Effector memory CD4-positive, alpha-beta T cell (primary cell): ENCODE results near the gene TMEM30B.
"Not testable (repeated sequence)": the region's sequence is repeated elsewhere in the genome, so short reads cannot be mapped to it uniquely, and the experiment has no call there.

ENCODE experiments used
- DNase-seq, 3 donors: peaks; one replicate each; pipeline ENCODE4 v3.0.0-alpha.2; 2020
- H3K27ac ChIP-seq: 2 replicates; pipeline ENCODE4 v1.7.0; 2013; ENCODE audit warnings: mild to moderate bottlenecking, low read length, moderate library complexity; ENCODE audit not compliant: insufficient read depth, poor library complexity, severe bottlenecking
- H3K27me3 ChIP-seq: replicated peaks from 2 replicates; pipeline ENCODE4 v1.7.0; 2013; ENCODE audit warnings: mild to moderate bottlenecking, low read length; ENCODE audit not compliant: insufficient read depth, control insufficient read depth, poor library complexity, severe bottlenecking
- H3K36me3 ChIP-seq: 2 replicates; pipeline ENCODE4 v1.7.0; 2013; ENCODE audit warnings: mild to moderate bottlenecking, low read length, moderate library complexity; ENCODE audit not compliant: control insufficient read depth, insufficient read depth
- H3K4me1 ChIP-seq: 2 replicates; pipeline ENCODE4 v1.7.0; 2013; ENCODE audit warnings: low read length, mild to moderate bottlenecking; ENCODE audit not compliant: control insufficient read depth, insufficient read depth, poor library complexity, severe bottlenecking
- H3K4me3 ChIP-seq: 2 replicates; pipeline ENCODE4 v1.7.0; 2013; ENCODE audit warnings: low read length, low read depth, mild to moderate bottlenecking; ENCODE audit not compliant: insufficient read depth, poor library complexity, severe bottlenecking
- H3K9me3 ChIP-seq: 2 replicates; pipeline ENCODE4 v1.7.0; 2013; ENCODE audit warnings: mild to moderate bottlenecking, low read length, moderate library complexity; ENCODE audit not compliant: control insufficient read depth

Gene TMEM30B

DNA sequence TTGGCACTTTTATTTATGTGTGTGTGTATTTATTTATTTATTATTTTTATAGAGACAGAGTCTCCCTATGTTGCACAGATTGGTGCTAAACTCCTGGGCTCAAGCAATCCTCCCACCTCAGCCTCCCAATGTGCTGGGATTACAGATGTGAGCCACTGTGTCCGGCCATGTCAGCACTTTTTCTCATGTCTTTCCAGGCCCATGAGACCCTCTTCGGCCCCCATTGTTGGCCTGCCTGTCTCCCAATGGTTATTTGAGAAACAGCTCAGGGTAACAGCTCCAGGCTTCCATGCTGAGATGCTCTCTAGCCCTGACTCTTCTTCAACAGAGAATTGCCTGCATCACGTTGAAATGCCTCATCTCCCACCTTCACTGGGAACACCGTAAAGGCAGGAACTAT, 34.4 kb downstream of the TMEM30B start:
- DNase-seq = no peak
- no peaks in the 10 kb centered on the region for H3K9me3 ChIP-seq
- H3K4me1 ChIP-seq = no peaks in the 10 kb centered on the region
- no peaks in the 10 kb centered on the region for H3K36me3 ChIP-seq
- no peak overlapping the region for H3K27ac ChIP-seq
- H3K27me3 ChIP-seq = no peaks in the 10 kb centered on the region
- H3K4me3 ChIP-seq = no peak overlapping the region

DNA sequence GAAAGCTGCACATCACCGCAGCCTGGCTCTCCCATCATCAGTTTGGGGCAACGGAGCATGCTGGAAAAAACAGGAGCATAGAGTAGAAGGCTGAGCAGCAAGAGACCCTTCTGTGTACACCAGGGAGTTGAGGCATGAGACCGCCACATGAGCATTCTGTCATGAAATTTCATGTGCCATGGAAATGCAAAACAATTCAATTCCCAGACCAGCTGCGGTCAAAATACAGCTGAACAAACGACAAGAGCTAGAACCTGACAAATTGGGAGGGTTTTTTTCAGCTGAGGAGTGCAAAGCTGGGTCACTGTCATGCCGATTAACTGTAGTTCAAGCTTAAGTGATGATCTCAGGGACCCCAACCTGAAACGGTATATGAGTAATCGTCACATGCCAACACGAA, 37.1 kb downstream of the TMEM30B start:
- no peaks in the 10 kb centered on the region for H3K4me1 ChIP-seq
- no peak for DNase-seq
- H3K27me3 ChIP-seq = no peaks in the 10 kb centered on the region
- H3K9me3 ChIP-seq = peaks cover 6% of the 10 kb centered on the region
- no peak overlapping the region for H3K4me3 ChIP-seq
- H3K27ac ChIP-seq = no peak overlapping the region
- no peaks in the 10 kb centered on the region for H3K36me3 ChIP-seq

DNA sequence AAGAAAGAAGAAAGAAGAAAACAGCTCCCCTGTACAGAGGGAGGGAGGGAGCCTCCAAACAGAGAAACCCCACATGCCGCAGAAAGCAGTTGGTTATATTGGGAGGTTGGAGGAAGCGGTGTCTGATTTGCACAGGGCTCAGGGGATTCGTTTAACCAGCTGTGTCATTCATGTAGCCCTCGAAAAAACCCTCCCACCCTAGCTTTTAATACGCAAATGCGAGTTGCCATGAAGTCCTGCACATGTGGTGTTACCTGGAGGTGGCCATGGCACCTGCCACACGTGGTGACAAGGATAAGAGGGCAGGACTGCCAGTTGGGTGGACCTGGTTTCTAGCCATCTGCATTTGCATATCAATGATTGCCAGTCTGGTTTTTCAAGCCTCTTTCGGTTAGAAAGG, 40.9 kb downstream of the TMEM30B start:
- no peak for DNase-seq
- no peak overlapping the region for H3K27ac ChIP-seq
- no peaks in the 10 kb centered on the region for H3K36me3 ChIP-seq

DNA sequence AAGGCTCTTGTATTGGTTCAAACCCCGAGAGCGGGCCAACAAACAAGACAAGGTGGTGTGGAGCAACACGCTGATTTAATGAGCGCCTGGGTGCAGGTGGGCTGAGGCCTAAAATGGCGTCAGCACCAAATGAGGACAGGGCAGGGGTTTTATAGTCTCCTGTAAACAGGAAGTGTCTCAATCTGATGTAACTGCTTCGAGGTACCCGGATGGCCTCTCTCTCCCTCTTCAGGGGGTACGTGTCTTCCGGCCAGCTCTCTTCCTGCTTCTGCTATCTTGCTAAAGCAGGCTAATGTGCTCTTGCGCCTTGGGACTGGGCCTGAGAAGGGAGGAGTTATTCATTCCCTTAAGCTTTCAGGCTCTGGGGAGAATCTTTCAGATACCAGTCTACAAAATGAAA, 41.9 kb downstream of the TMEM30B start:
- not testable (repeated sequence) for H3K4me1 ChIP-seq, H3K4me3 ChIP-seq, DNase-seq, H3K27me3 ChIP-seq, H3K27ac ChIP-seq, H3K9me3 ChIP-seq, H3K36me3 ChIP-seq

More for the DNA sequence above, 40.9 kb downstream of the TMEM30B start:
- H3K27me3 ChIP-seq = no peaks in the 10 kb centered on the region
- no peaks in the 10 kb centered on the region for H3K4me1 ChIP-seq
- no peak overlapping the region for H3K4me3 ChIP-seq
- H3K9me3 ChIP-seq = peaks cover 6% of the 10 kb centered on the region

DNA sequence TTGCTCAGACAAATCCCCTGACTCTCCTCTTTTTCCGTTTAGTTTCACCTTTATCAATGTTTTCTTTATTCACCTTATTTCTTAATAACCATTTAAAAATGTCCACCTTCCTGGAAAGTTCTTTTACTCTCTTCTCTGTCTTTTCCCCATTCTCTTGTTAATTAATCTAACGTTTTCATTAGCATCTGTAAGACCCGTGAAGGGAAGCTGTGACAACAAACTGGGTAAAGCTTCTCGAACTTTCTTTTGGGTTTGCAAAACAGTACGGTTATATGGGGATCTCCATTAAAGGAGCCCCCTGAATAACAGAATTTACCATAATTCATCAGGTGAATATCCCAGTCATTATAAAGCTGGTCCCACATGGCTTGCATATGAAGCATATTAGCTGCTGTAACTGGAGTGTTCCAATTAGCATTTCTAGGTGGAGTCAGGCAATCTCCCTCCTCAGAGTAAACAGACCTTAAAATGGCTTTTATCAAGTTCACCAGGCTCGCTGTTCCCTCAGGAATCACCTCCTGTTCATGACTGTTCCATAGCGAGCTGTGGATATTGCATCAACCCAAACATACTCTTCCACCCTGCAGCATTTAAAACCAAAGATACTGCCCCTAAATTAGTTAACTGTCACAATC, 42.4 kb downstream of the TMEM30B start:
- H3K36me3 ChIP-seq = no peaks in the 10 kb centered on the region
- no peaks in the 10 kb centered on the region for H3K4me1 ChIP-seq
- H3K9me3 ChIP-seq = peaks cover 6% of the 10 kb centered on the region
- H3K27me3 ChIP-seq = no peaks in the 10 kb centered on the region
- DNase-seq = no peak
- no peak overlapping the region for H3K4me3 ChIP-seq
- no peak overlapping the region for H3K27ac ChIP-seq

DNA sequence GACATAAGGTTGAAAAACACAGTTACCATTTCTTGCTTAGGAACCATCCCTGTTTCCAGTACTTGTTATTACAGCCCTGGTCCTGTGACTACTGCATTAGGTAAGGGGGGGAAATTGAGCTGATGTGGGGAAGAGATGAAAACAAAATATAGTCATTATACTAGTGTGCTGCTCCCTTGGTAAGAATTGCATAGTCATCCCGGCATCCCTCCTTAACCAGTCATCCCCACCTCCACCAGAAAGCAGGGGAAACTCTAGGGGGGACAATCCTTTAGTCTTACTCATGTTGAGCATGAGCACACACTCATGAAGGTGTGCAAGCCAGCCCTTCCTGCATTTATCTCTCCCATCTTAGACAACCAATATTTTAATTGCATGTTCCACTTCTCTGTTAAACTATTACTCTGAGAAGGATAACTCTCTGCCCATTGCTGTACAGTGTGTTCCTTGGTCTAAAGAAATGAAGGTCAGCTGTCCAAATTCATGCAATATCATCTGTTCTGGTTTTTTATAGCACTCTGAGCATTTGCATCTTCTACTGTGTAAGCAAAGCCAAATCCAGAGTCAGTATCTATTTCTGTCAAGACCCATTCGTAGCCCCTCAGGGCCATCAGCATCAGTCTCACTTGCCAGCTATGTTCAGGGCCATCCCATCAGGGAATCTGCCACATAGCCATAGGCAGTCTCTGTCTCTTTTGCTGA, 46.8 kb downstream of the TMEM30B start:
- no peak for DNase-seq
- Histone ChIP-seq H3K4me1 (no peaks in the 10 kb centered on the region), H3K27ac (no peak overlapping the region), H3K36me3 (no peaks in the 10 kb centered on the region), H3K4me3 (no peak overlapping the region), H3K27me3 (no peaks in the 10 kb centered on the region), H3K9me3 (no peaks in the 10 kb centered on the region)

DNA sequence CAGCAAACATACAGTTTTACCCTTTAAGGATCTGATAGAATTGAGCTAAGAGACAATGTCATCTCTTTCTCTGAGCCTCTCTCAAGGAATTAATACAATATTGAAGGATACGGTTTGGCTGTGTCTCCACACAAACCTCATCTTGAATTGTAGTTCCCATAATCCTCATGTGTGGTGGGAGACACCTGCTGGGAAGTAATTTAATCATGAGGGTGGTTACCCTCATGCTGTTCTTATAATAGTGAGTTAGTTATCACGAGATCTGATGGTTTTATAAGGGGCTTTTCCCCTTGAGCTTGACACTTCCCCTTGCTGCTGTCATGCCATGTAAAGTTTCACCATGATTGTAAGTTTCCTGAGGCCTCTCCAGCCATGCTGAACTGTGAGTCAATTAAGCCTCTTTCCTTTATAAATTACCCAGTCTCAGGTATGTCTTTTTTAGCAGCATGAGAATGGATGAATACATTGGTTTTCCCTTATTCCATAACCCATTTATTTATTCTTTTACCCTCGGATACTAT, 47.6 kb downstream of the TMEM30B start:
- Histone ChIP-seq H3K27ac (no peak overlapping the region), H3K4me1 (no peaks in the 10 kb centered on the region), H3K36me3 (no peaks in the 10 kb centered on the region), H3K4me3 (no peak overlapping the region), H3K27me3 (no peaks in the 10 kb centered on the region), H3K9me3 (no peaks in the 10 kb centered on the region)
- DNase-seq = no peak

DNA sequence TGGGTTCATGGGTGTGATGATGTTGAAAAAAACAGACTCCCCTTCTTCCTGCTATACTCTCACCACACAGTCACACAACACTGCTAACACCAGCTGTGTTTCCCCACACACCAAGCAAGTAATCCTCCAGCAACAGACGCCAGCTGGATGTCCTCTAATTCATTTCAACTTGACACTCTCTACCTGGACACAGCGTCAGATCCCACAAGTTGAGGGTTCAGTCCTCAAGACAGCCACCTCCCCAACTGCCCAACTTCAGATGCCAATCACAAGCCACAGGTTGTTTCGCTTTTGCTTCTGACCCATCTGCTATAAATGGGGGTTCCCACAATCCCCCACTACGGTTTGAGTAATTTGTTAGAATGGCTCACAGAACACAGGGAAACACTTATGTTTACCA, 49.3 kb downstream of the TMEM30B start:
- Histone ChIP-seq H3K36me3 (no peaks in the 10 kb centered on the region), H3K27me3 (no peaks in the 10 kb centered on the region), H3K4me3 (no peak overlapping the region), H3K4me1 (no peaks in the 10 kb centered on the region), H3K27ac (no peak overlapping the region), H3K9me3 (no peaks in the 10 kb centered on the region)
- no peak for DNase-seq

DNA sequence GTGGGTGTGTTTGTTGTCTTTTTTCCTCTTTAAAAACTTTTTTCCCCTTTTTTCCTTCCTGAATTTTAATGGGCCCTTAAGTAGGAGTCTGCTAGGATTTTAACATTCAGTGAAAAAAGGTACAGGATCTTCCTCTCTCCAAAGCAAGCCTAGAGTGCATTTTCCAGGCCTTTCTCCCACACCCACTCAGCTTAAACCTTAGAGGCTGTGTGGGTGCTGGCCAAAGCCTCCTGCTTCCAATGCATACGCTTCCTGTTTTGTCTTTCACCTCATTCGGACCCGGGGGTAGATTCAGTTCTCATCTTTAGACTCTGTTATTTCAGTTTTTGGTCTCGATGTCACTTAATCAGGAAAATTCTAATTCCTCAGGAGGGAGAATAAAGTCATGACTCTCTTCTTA, 51.2 kb downstream of the TMEM30B start:
- no peaks in the 10 kb centered on the region for H3K27me3 ChIP-seq
- H3K4me3 ChIP-seq = no peak overlapping the region
- no peaks in the 10 kb centered on the region for H3K9me3 ChIP-seq
- H3K4me1 ChIP-seq = no peaks in the 10 kb centered on the region
- no peak for DNase-seq
- no peak overlapping the region for H3K27ac ChIP-seq
- H3K36me3 ChIP-seq = no peaks in the 10 kb centered on the region

DNA sequence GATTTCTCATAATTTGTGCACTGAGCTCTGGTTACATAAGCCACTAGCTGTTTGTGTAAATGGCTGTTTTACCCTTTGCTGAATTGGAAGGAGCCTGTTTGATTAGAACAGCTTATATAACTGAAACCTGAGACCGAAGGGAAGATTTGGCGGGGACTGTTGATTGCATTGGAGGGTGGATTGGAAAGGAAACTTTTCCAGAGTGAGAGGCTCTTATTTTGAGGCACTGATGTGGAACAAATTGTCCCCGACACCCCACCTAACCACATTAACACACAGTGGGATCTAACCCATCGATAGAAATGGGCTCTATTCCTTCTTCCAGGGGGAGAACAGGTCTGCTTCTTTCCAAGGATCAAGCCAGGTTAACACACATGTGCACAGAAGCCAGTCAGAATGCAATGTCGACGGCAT, 51.7 kb downstream of the TMEM30B start:
- Histone ChIP-seq H3K4me3 (no peak overlapping the region), H3K9me3 (no peaks in the 10 kb centered on the region), H3K4me1 (no peaks in the 10 kb centered on the region), H3K27me3 (no peaks in the 10 kb centered on the region), H3K36me3 (no peaks in the 10 kb centered on the region), H3K27ac (no peak overlapping the region)
- DNase-seq = no peak
